HG02678 (cell line): ENCODE results near the gene ARSD.
"Not testable (repeated sequence)": the region's sequence is repeated elsewhere in the genome, so short reads cannot be mapped to it uniquely, and the experiment has no call there.

ENCODE experiments used
- ATAC-seq: cut with Tn5 transposase; IDR thresholded peaks from one replicate; pipeline ENCODE4 v1.9.1; 2021; ENCODE audit warnings: mild to moderate bottlenecking, moderate library complexity; ENCODE audit not compliant: unreplicated experiment

The ARSD gene, protein sequence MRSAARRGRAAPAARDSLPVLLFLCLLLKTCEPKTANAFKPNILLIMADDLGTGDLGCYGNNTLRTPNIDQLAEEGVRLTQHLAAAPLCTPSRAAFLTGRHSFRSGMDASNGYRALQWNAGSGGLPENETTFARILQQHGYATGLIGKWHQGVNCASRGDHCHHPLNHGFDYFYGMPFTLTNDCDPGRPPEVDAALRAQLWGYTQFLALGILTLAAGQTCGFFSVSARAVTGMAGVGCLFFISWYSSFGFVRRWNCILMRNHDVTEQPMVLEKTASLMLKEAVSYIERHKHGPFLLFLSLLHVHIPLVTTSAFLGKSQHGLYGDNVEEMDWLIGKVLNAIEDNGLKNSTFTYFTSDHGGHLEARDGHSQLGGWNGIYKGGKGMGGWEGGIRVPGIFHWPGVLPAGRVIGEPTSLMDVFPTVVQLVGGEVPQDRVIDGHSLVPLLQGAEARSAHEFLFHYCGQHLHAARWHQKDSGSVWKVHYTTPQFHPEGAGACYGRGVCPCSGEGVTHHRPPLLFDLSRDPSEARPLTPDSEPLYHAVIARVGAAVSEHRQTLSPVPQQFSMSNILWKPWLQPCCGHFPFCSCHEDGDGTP

GRCh38 chrX:2928583-2929434 is at the start of gene ARSD:
Gene ARSD (minus strand): TSS chrX:2929339. CDS start chrX:2929275, 64 bp downstream.
- peak; percentile 96 for ATAC-seq

DNA sequence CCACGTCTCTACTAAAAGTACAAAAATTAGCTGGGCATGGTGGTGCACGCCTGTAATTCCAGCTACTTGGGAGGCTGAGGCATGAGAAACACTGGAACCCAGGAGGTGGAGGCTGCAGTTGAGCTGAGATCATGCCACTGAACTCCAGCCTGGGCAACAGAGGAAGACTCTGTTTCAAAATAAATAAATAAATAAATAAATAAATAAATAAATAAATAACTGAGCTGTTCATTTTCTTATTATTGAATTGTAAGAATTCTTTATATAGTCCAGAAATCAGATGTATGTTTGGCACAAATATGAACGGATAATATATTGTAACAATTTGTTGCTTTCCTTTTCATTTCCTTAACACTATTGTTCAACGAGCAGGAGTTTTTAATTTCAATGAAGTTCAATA is 49.5 kb upstream of the ARSD start:
- not testable (repeated sequence) for ATAC-seq

- ATAC-seq, result no peak
Observed at GRCh38 chrX:2974961-2975360, 45.8 kb upstream of the ARSD start.

- ATAC-seq, result no peak
Observed at GRCh38 chrX:2972391-2972790, 43.3 kb upstream of the ARSD start.

GRCh38 chrX:2969021-2969420 is 39.9 kb upstream of the ARSD start:
- no peak for ATAC-seq

DNA sequence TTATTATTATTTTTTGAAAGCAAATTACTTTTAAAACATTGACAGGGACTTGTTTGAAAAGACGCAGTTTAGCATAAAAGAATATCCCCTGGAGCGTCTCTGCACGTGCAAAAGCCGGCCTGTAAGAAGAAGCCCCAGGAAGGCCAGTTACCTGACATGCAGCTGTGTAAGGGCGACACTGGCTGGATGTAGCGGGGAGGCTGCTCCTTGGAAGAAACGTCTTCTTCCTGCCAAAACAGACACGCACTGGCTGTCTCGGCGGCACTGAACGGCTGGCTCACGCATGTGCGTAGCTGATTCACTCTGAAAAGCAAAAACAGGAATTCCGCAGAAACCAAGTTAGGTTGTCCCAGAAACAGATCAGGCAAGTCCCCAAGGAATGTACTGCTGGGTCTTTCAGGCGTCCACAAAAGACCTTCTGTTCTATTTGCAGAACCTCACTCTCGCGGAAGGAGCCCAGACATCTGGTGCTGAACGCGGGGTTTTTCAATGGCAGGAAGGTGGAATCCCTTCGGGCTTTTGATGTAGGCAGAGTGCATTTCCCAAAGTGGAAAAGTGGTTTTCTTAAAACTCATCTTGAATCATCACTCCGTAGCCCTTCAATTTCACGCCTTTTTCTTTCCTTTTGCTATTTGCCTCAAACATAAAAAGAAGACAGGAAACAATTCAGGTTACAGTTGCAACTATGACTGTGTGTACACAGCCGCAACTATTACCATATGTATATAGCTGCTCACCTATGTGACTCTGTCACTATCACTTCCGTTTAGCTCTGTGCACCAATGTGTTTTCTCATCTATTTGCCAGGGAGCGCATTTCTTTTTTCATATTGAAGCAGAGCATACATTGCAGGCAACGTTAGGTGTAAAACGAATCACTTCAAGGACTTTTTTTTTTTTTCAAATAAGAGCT is 39.1 kb upstream of the ARSD start:
- ATAC-seq, result peak; percentile 53

GRCh38 chrX:2967584-2967983 is 38.4 kb upstream of the ARSD start:
- no peak for ATAC-seq

DNA sequence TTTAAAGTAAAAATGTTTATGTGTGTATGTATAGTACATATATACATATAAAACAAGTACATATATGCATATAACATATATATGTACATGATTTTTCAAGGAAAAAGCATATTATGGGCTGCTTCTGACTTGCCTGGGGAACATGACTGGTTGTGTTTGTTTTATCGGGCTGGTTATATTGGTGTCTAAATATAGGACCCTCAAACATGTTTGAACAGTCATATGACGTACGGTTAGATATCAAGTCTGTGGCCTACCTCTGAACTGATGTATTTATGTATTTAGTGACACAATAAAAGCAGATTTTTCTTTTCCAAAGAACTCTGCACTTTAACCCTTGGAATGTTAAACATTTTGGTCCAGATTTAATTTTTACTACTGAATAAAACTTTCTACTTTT is 37.9 kb upstream of the ARSD start:
- no peak for ATAC-seq

DNA sequence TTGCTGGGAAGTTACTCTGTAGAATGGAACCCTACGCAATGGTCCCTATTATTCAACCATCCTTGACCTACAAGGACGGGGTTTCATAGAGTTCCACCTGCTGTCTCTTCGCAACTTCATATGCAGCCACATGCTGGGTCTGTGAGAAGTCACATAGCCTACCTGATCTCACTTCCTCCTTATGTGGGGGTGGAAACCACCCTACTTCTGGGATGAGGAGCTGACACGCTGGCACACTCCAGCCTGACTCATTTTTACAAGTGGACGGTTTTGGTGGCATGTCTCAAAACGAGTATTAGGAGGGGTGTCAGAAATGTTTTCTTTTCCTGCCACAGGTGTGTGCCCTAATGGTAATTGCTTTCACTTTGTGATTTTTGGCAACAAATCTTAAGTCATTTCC is 36.8 kb upstream of the ARSD start:
- ATAC-seq, result peak; percentile 77

DNA sequence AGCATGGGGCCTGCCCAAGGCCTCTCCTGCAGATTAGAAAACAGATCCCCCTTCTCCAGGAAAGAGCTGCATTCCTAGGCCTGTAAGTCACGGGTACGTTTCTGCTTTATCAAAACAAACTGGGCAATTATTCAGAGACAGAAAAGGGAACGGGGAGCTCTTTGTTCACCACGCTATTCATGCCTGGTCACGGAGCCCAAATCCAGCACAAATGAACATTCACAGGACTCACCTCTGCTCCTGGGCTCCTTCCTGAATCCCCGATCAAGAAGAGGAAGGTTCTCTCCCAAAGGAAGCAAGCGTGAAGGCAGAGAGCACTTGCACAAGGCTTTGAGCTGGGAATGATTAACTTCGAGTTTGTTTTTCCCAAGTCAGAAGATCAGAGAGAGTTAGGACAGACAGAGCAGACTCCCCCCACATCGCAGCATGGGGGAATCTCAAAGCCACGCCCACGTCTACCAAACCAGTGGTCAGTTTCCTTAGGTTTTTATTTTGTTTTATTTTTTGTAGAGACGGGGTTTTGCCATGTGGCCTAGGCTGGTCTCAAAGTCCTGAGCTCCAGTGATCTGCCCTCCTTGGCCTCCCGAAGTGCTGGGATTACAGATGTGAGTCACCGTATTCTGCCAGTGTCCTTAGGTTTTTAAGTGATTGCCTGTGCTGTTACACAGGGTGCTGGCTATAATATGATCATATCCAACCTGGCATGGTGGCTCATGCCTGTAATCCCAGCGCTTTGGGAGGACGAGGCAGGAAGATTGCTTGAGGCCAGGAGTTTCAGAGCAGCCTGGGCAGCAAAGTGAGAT is 35.1 kb upstream of the ARSD start:
- not testable (repeated sequence) for ATAC-seq

GRCh38 chrX:2963449-2963848 is 34.3 kb upstream of the ARSD start:
- ATAC-seq, result not testable (repeated sequence)

GRCh38 chrX:2962381-2962780 is 33.2 kb upstream of the ARSD start:
- ATAC-seq, result no peak

DNA sequence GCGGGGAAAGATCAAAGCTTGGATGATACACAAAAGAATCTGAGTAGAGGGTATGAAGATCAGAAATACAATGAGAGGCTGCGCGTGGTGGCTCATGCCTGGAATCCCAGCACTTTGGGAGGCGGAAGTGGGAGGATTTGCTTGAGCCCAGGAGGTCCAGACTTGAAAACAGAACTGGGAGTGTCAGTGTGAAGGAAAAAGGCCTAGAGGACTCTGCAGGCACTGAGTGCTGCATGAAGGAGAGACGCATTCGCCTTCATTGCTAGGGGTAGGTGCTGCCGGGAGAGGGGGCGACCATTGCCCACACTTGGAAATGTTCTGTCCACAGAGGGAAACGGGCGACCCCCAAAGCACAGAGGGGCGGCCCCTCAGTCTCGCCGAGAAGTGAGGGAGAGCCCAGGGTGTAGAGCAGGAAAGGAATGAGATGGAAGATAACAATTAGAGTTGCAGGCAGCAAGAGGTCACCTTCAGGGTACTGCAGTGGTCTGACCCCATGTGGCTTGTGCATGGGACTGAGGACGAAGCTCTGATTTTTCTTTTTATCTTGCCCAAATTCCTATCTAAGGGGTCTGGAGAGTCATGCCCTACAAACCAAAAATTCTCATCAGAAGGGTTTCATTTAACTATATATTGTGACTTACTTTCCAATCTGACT is 31.8 kb upstream of the ARSD start:
- ATAC-seq, result no peak

GRCh38 chrX:2958199-2958598 is 29.1 kb upstream of the ARSD start:
- ATAC-seq, result no peak

DNA sequence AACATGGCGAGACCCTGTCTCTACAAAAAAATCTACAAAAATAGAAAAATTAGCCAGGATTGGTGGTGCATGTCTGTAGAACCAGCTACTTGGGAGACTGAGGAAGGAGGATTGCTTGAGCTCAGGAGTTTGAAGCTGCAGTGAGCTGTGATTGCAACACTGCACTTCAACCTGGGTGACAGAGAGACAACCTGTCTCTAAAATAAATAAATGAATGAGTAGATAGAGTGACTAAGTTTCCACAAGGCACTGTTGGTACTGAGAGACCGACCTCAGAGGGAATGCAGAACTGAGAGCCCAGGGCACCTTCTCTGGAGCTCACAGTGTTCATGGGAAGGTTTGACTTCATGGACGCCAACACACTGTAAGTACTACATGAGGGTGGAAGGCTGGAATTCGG is 26.7 kb upstream of the ARSD start:
- ATAC-seq, result no peak

- ATAC-seq, result no peak
Observed at GRCh38 chrX:2955281-2955680, 26.1 kb upstream of the ARSD start.

- no peak for ATAC-seq
Observed at GRCh38 chrX:2954541-2954940, 25.4 kb upstream of the ARSD start.

DNA sequence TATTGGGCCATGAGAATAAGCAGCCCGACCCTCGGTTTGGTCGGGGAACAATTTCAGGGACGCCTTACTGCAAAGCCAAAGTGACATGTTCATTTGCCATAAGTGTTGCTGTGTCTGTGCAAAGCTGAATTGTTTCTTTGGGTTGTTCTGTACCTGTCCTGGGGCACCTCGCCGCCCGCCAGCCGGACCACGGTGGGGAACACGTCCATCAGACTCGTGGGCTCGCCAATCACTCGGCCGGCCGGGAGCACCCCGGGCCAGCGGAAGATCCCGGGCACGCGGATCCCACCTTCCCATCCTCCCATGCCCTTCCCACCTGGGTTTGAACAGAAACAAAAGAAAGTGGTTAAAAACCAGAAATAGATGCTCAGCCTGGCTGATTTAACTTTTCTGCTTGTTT is 8.8 kb upstream of the ARSD start:
- ATAC-seq, result not testable (repeated sequence)
